Activated CD8-positive, alpha-beta memory T cell treated with anti-CD3 and anti-CD28 coated beads for 36 hours (primary cell): ENCODE results near the gene MYADM. TPM values are rescaled to one million over a fixed set of nuclear protein-coding genes. Genes with fewer than 3 reads are reported as not detected.

ENCODE experiments used
- CTCF ChIA-PET: fragments of 350-600 bp; sonication (Branson Sonifier 250); formaldehyde crosslinking; loops from one replicate; lab custom pipeline; 2021; ENCODE audit warnings: antibody characterized with exemption; lab: Charles Lee
- POLR2A ChIA-PET: fragments of 350-600 bp; sonication (Branson Sonifier 250); formaldehyde crosslinking; loops from one replicate; lab custom pipeline; 2021; ENCODE audit warnings: antibody characterized with exemption; lab: Charles Lee
- total RNA-seq, 2 experiments: library from RNA; stranded (reverse); gene quantifications; one replicate each; pipeline ENCODE4 v1.2.3, GENCODE V29; 2021

MYADM gene
- total RNA-seq, 2 experiments from 2014 or later: 44.1 to 45.2 TPM

GRCh38 chr19:53903055-53903680, 35.5 kb downstream of the MYADM start:
- CTCF ChIA-PET: interaction anchor here (0.6 kb wide), 1 partner anchor 15 kb away, joined by 3 read pairs; no protein-coding TSS in a partner anchor

GRCh38 chr19:53904909-53905308, 37.2 kb downstream of the MYADM start:
- CTCF ChIA-PET: interaction anchor here (0.6 to 1.6 kb wide), 2 partner anchors 19 to 119 kb away, joined by 3 read pairs; no protein-coding TSS in a partner anchor
- POLR2A ChIA-PET: no interaction called here

More at GRCh38 chr19:53903055-53903680, 35.5 kb downstream of the MYADM start:
- POLR2A ChIA-PET: no interaction called here

GRCh38 chr19:53905787-53906186, 38.1 kb downstream of the MYADM start:
- CTCF ChIA-PET: interaction anchor here (1.3 to 1.5 kb wide), 2 partner anchors 23 to 38 kb away, joined by 3 to 4 read pairs; partner anchors contain the start of genes MYADM and PRKCG

GRCh38 chr19:53906211-53907192, 38.8 kb downstream of the MYADM start:
- ChIA-PET POLR2A (interaction anchor here (0.6 kb wide), 1 partner anchor 123 kb away, joined by 3 read pairs; no protein-coding TSS in a partner anchor), CTCF (interaction anchor here (0.6 to 1.5 kb wide), 6 partner anchors 21 to 193 kb away, joined by 3 to 5 read pairs (median 4); partner anchors contain the start of genes MYADM and PRKCG)

More at GRCh38 chr19:53905787-53906186, 38.1 kb downstream of the MYADM start:
- POLR2A ChIA-PET: no interaction called here

- POLR2A ChIA-PET: interaction anchor here (0.6 kb wide), 1 partner anchor 123 kb away, joined by 3 read pairs; no protein-coding TSS in a partner anchor
- CTCF ChIA-PET: interaction anchor here (0.6 to 1.5 kb wide), 6 partner anchors 21 to 193 kb away, joined by 3 to 5 read pairs (median 4); partner anchors contain the start of genes MYADM and PRKCG
Measured at GRCh38 chr19:53907193-53907581, 39.5 kb downstream of the MYADM start.

GRCh38 chr19:53907690-53908089, 40.0 kb downstream of the MYADM start:
- ChIA-PET CTCF (interaction anchor here (1.5 to 1.7 kb wide), 3 partner anchors 22 to 116 kb away, joined by 3 to 6 read pairs (median 4); partner anchors contain the start of gene MYADM), POLR2A (no interaction called here)

GRCh38 chr19:53908106-53908934, 40.6 kb downstream of the MYADM start:
- ChIA-PET POLR2A (no interaction called here), CTCF (interaction anchor here (1.7 kb wide), 1 partner anchor 116 kb away, joined by 6 read pairs; no protein-coding TSS in a partner anchor)

GRCh38 chr19:53908935-53909415, 41.3 kb downstream of the MYADM start, which contains the start of gene CACNG7:
Gene CACNG7, plus strand, starts transcription at chr19:53909278. Its CDS starts 3,554 bp downstream, at chr19:53912832.
- ChIA-PET CTCF (interaction anchor here (1.7 kb wide), 1 partner anchor 115 kb away, joined by 6 read pairs; no protein-coding TSS in a partner anchor), POLR2A (no interaction called here)

- ChIA-PET POLR2A (no interaction called here), CTCF (no interaction called here)
Measured at GRCh38 chr19:53909471-53910169, 41.9 kb downstream of the MYADM start.

- ChIA-PET CTCF (no interaction called here), POLR2A (no interaction called here)
Measured at GRCh38 chr19:53910170-53910518, 42.5 kb downstream of the MYADM start.

- CTCF ChIA-PET: interaction anchor here (0.8 kb wide), 2 partner anchors 31 to 120 kb away, joined by 3 read pairs; partner anchors contain the start of gene PRKCG
- POLR2A ChIA-PET: no interaction called here
Measured at GRCh38 chr19:53912653-53913052, 45.0 kb downstream of the MYADM start.

- CTCF ChIA-PET: no interaction called here
- POLR2A ChIA-PET: no interaction called here
Measured at GRCh38 chr19:53915000-53915399, 47.3 kb downstream of the MYADM start.

GRCh38 chr19:53916004-53916403, 48.3 kb downstream of the MYADM start:
- POLR2A ChIA-PET: no interaction called here
- CTCF ChIA-PET: no interaction called here

GRCh38 chr19:53917356-53917755, 49.7 kb downstream of the MYADM start:
- CTCF ChIA-PET: no interaction called here
- POLR2A ChIA-PET: no interaction called here
